ENCODE results near the gene PCDHGA2.

- TF ChIP-seq POLR2AphosphoS5 (IDR thresholded peaks at IDR 0.05; ENCODE audit: low read depth, low read length): no peak
- TF ChIP-seq POLR2A (IDR thresholded peaks at IDR 0.05; ENCODE audit: low read depth, low read length): no peak; the same call in 1 of the 2 replicates
- no peak for TF ChIP-seq TAF1 (IDR thresholded peaks at IDR 0.05; ENCODE audit: low read depth, low read length)
- no peak for TF ChIP-seq SPI1 (IDR thresholded peaks at IDR 0.05; ENCODE audit: low read depth, low read length)
- no peak for TF ChIP-seq PAX5 (IDR thresholded peaks at IDR 0.05; ENCODE audit: insufficient read depth, low read length, severe bottlenecking)
- TF ChIP-seq POU2F2 (IDR thresholded peaks at IDR 0.05; ENCODE audit: low read depth, low read length): no peak
Observed at GRCh38 chr5:141319202-141319601, 19.4 kb upstream of the PCDHGA2 start.
